GM19240 (cell line): Measurements from ENCODE around the gene ZDBF2.
"Not testable (repeated sequence)": the region's sequence is repeated elsewhere in the genome, so short reads cannot be mapped to it uniquely, and the experiment has no call there.

Experiments used
- DNase-seq: peaks from one replicate; pipeline ENCODE4 v3.0.0; 2011; ENCODE audit warnings: low spot score; ENCODE audit not compliant: insufficient read length

The ZDBF2 gene

DNA sequence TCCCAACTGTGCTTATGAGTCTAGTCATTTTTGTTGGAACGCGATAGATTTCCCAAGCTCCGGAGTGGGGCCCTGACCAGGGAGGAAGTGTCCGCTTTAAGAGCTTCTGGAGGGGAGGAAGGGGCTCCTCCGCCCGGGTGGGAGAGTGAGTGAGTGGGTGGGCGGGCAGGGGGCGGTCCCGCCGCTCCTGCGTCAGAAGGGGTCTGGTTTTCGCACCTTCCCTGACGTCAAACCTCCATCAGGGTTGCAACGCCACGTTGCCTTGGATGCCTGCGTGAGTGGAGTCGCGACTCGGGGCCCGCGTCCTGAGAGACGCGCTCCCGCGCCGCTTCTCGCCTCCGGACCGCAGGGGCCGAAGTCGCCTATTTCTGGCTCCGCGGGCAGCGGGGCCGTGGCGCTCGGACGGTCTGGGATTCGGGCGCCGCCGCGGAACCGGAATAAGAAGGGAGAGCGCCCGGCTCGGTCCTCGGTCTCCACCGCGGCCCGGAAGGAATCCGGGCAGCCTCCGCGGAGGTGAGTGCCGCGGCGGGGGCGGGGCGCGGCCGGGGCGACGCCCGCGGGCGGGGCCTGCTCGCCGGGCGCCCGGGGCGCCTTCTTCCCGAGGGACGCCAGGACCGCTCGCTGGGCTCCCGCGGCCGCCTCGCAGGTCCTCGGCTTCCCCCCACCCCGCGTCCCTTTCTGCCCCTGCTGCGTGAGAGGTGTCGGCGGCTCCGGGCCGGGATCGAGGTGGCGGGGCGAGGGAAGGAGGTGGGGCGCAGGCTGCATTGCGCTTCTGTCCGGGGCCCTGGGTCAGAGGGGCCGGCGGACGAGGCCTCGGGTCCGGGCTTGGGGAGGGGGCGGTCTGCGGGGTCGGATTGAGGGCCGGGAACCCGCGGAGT is at the start of gene ZDBF2:
ZDBF2 (plus strand) TSS at position 230 of the 878 bp plus-strand sequence. CDS start 7,187 bp downstream, outside the sequence.
- peak; percentile 34 for DNase-seq

DNA sequence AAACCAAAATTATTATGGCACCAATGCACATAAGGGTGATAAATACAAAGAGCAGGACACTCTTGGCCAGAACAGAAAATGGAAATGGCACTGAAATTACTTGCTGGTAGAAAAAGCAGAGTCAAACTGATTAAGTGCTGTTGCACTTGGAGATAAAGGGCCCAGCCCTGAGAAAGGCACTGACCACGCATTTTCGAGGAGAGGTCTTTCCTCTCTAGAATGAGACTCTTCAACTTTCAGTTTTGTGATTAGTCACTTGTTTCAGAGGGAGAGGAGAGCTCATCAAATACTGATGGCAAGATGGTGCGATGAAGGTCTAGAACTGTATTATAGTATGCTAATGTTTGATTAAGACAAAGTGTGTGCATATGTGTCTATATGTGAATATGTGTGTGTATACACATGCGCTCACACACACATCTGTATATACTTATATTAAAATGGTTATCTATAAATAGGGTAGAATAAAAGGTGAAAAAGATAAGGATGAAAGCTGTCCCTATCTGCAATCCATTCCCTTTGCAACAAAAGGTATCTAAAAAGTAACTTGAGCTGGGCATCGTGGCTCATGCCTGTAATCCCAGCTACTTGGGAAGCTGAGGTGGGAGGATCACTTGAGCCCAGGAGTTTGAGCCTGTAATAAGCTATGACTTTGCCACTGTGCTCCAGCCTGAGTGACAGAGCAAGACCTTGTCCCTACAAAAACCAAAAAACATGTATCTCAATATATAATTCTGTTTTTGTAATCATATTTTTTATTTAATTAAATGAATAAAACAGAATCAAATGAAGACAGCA is 48.8 kb upstream of the ZDBF2 start:
- DNase-seq: peak; percentile 47

DNA sequence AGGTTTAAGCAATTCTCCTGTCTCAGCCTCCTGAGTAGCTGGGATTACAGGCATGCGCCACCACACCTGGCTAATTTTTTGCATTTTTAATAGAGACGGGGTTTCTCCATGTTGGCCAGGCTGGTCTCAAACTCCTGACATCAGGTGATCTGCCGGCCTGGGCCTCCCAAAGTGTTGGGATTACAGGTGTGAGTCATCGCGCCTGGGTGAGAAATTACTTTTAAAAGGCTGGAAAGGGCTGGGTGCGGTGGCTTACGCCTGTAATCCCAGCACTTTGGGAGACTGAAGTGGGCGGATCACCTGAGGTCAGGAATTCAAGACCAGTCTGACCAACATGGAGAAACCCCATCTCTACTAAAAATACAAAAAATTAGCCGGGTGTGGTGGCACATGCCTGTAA is 45.8 kb upstream of the ZDBF2 start:
- not testable (repeated sequence) for DNase-seq

DNA sequence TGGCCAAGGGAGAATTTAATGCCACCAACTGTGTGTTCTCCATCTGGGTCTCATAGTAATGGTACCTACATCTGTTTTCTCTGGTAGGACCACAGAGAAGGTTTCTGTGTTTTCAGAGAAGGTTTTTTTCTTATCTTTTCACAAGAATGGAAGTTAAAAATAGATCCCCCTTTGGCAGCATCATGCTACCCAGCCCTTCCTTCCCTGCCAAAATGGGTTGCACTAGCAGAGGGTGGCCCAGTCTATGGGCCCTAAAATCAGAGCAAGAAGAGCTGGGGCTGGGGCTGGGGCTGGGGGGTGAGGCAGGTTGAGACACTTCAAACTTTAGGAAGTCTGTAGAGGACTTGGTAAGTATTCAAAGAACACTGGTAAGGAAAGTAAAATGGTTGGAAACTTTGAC is 44.8 kb upstream of the ZDBF2 start:
- DNase-seq: no peak

GRCh38 chr2:206230060-206230762 is 44.3 kb upstream of the ZDBF2 start:
- DNase-seq: no peak

- no peak for DNase-seq
These were observed 42.7 kb upstream of the ZDBF2 start for GRCh38 chr2:206231669-206232286.

- no peak for DNase-seq
These were observed 42.0 kb upstream of the ZDBF2 start for GRCh38 chr2:206232287-206233035.

GRCh38 chr2:206239157-206239556 is 35.3 kb upstream of the ZDBF2 start:
- DNase-seq: no peak

DNA sequence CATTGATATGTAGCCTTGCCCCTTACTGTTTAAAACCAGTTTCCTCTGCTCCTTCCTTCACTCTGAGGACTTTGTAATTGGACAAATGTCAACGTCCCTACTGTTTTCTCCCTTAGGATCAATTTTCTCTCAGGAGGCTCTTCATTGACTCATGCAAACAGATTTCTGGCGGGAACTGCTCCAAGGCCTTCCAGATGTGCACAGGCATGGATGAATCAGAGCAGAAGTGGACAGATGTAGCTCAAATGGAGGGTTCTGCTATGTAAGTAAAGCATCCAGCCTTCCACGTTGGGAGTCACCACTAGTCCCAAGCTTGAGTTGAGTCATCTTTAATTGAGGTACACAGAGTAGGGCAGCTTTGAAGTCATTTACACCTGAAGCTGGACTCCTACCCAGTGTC is 34.1 kb upstream of the ZDBF2 start:
- DNase-seq: no peak

- DNase-seq: no peak
These were observed 32.7 kb upstream of the ZDBF2 start for GRCh38 chr2:206241736-206242135.

DNA sequence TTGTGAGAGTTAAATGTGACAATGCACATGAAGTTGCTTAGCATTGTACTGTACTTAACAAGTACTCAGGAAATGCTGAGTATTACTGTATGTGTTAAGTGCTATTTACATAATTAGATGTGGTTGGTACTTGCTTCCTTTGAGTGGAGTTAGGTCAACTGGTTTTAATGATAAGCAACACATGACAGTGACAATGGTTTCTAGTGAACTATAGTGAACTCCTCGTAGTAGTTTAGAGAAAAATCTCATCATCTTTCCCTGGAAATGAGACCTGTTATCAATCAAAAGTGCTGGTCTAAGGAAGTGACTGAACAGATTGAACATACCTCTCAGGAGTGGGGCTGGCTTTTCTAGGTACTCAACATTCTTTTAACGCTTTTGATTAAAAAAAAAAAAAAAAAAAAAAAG is 29.2 kb upstream of the ZDBF2 start:
- DNase-seq: no peak

DNA sequence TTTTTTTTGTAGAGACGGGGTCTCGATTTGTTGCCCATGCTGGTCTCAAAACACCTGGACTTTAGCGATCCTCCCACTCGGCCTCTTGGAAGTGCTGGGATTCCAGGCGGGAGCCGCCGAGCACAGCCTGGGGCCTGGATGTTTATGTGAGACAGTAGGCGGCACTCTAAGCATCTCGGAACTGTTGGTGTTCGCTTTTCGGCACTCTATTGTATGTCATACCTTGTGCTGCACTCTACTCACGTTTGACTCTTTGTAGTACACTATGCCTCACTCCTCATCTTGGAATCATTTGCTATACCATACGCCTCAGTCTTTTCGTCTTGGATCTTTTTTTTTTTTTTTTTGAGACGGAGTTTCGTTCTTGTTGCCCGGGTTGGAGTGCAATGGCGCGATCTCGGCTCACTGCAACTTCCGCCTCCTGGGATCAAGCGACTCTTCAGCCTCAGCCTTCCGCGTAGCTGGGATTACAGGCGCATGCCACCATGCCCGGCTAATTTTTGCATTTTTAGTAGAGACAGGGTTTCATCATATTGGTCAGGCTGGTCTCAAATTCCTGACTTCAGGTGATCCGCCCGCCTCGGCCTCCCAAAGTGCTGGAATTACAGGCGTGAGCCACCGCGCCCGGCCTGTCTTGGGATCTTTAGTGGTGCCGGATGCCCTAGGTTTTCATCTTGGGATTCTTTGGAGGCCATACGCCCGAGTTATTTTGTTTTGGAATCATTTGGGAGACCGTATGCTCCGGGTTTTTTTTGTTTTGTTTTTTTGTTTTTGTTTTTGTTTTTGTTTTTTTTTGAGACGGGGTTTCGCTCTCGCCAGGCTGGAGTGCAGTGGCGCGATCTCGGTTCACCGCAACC is 24.2 kb upstream of the ZDBF2 start:
- no peak for DNase-seq

- no peak for DNase-seq
These were observed 21.2 kb upstream of the ZDBF2 start for GRCh38 chr2:206253125-206253776.

DNA sequence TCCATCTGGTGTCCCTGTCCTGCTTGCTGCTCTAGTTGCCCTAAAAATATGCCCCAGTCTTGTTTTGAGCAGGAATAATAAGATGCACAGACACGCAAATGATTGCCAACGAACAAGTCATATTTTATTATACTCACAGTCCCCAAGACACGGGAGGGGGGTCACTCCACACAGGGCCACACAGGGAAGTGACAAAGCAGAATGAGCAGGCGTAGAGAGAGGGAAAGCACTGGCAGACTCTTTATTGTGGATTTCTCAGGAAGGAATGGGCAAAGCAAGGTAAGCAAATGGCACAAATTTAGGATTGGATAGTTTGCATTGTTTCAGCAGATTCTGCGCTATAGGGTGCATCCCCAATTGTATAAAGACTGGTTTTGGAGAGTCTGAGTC is 20.7 kb upstream of the ZDBF2 start:
- DNase-seq: no peak

DNA sequence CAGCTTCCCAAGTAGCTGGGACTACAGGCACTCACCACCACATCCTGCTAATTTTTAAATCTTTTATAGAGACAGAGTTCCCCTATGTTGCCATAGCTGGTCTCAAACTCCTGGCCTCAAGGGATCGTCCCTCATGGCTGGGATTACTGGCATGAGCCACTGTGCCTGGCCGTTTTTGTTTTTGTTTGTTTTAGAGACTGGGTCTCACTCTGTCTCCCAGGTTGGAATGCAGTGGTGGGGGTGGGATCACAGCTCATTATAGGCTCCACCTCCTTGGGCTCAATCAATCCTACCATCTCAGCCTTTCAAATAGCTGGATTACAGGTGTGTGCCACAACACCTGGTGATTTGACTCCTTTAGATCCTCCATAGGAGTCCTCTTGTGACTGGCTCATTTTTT is 19.5 kb upstream of the ZDBF2 start:
- DNase-seq: no peak

DNA sequence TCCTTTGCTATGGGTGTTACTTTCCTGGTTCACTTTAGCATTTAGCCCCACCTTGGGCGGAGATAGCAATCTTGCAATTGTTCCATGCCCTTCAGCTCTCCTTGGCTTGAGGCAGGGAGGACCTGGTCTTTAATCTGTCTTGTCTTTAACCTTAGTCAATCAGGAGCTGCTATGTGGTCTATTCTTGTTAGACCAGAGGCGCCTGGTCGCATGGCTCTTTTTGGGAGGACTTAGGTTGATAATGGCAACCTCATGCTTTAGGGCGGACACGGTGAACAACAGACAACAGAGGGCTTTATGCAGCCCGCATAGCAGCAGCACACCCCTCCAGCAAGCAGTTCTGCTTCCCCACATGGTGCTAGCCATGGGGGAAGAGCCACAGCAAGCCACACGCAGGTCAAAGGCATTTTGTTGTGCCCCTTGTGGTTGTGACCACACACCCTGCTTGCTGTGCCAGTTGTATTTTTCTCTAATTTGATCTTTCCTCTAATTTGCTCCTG is 17.7 kb upstream of the ZDBF2 start:
- no peak for DNase-seq

GRCh38 chr2:206257350-206257749 is 17.1 kb upstream of the ZDBF2 start:
- DNase-seq: no peak

DNA sequence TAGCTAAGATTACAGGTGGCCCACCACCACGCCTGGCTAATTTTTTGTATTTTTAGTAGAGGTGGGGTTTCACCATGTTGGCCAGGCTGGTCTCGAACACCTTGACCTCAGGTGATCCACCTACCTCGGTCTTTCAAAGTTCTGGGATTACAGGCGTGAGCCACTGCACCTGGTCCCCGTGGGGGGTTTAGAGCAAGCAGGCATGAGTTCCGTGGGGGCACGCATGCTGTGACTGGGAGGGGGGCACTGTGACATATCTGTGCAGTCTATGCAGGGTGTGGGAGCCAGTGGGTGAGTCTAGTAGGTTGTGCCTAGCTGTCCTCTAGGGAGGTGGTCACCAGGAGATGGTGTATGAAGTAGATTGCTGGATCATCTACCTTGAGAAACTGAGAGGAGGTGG is 16.6 kb upstream of the ZDBF2 start:
- DNase-seq: no peak

DNA sequence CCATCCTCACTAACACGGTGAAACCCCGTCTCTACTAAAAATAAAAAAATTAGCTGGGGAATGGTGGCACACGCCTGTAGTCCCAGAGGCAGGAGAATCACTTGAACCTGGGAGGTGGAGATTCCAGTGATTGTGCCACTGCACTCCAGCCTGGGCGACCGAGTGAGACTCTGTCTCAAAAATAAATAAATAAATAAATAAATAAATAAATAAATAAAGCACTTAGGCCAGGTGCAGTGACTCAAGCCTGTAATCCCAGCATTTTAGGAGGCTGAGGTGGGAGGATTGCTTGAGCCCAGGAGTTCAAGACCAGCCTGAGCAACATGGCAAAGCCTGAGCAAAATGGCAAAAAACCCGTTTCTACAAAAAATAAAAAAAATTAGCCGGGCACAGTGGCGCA is 15.8 kb upstream of the ZDBF2 start:
- DNase-seq: not testable (repeated sequence)
